GM10248 (cell line): Measurements from ENCODE around the gene ZNF581.

Experiments
- CTCF ChIA-PET: fragments of 300-600 bp; sonication (Branson Sonifier 250); formaldehyde crosslinking; extraction: SDS; loops from one replicate; lab custom pipeline; 2021; ENCODE audit warnings: antibody characterized with exemption; lab: Yijun Ruan, JAX
- POLR2A ChIA-PET: fragments of 350-650 bp; sonication (Branson Sonifier 250); formaldehyde crosslinking; extraction: SDS; loops from one replicate; lab custom pipeline; 2020; ENCODE audit warnings: antibody characterized with exemption; lab: Yijun Ruan, JAX
- DNase-seq: peaks from one replicate; pipeline ENCODE4 v3.0.0; 2012; ENCODE audit errors: extremely low spot score
- TF ChIP-seq, protein P1 (sequence below): IDR thresholded peaks from 2 replicates; pipeline ENCODE4 v1.5.1; 2012; ENCODE audit warnings: mild to moderate bottlenecking, low read depth; ENCODE audit errors: extremely low read depth, missing control alignments, control extremely low read depth

Gene ZNF581

GRCh38 chr19:55603115-55603514, 40.3 kb upstream of the ZNF581 start:
- TF ChIP-seq, protein P1, sequence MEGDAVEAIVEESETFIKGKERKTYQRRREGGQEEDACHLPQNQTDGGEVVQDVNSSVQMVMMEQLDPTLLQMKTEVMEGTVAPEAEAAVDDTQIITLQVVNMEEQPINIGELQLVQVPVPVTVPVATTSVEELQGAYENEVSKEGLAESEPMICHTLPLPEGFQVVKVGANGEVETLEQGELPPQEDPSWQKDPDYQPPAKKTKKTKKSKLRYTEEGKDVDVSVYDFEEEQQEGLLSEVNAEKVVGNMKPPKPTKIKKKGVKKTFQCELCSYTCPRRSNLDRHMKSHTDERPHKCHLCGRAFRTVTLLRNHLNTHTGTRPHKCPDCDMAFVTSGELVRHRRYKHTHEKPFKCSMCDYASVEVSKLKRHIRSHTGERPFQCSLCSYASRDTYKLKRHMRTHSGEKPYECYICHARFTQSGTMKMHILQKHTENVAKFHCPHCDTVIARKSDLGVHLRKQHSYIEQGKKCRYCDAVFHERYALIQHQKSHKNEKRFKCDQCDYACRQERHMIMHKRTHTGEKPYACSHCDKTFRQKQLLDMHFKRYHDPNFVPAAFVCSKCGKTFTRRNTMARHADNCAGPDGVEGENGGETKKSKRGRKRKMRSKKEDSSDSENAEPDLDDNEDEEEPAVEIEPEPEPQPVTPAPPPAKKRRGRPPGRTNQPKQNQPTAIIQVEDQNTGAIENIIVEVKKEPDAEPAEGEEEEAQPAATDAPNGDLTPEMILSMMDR, result no peak
- ChIA-PET CTCF (interaction anchor here (1.9 kb wide), 1 partner anchor 29 kb away, joined by 13 read pairs; no protein-coding TSS in a partner anchor), POLR2A (no interaction called here)
- no peak for DNase-seq

GRCh38 chr19:55603581-55604292, 39.7 kb upstream of the ZNF581 start:
- ChIA-PET CTCF (interaction anchor here (1.9 kb wide), 1 partner anchor 29 kb away, joined by 13 read pairs; no protein-coding TSS in a partner anchor), POLR2A (interaction anchor here (0.5 to 2.1 kb wide), 2 partner anchors 29 to 199 kb away, joined by 4 to 7 read pairs; no protein-coding TSS in a partner anchor)
- TF ChIP-seq, protein P1, result no peak
- no peak for DNase-seq

GRCh38 chr19:55605207-55605636, 38.2 kb upstream of the ZNF581 start:
- TF ChIP-seq, protein P1, result no peak
- ChIA-PET POLR2A (interaction anchor here (1.1 to 2.1 kb wide), 2 partner anchors 10 to 28 kb away, joined by 3 to 7 read pairs; no protein-coding TSS in a partner anchor), CTCF (interaction anchor here (0.8 to 2.7 kb wide), 19 partner anchors 9 to 464 kb away, joined by 3 to 30 read pairs (median 7); partner anchors contain the start of genes U2AF2 and ZNF784)
- peak; percentile 96 for DNase-seq

- TF ChIP-seq, protein P1, result peak; percentile 83
- DNase-seq, result peak; percentile 77
- ChIA-PET POLR2A (interaction anchor here (0.6 to 2.1 kb wide), 3 partner anchors 9 to 607 kb away, joined by 3 to 7 read pairs (median 5); no protein-coding TSS in a partner anchor), CTCF (interaction anchor here (0.6 to 2.7 kb wide), 25 partner anchors 10 to 465 kb away, joined by 3 to 30 read pairs (median 5); partner anchors contain the start of genes U2AF2 and ZNF784)
These were observed 37.6 kb upstream of the ZNF581 start, which contains the start of gene ZNF865 for GRCh38 chr19:55605637-55606470. Gene ZNF865 (plus strand): TSS chr19:55605647. CDS start chr19:55613619, 7,972 bp downstream.

DNA sequence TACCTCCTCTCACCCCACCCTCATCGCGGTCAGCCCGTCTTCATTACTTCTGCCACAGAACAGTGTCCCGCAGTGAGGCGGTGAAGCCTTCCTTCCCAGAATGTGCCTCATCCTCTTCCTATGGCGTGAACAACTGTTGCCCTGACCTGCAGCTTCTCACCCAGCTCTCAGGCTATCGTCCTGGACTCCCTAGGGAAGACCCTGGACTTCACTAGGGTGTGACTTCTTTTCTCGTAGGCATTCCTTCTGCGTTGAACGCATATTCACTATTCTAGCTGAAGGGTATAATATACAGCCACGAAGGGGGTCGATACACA, 37.0 kb upstream of the ZNF581 start:
- ChIA-PET POLR2A (interaction anchor here (0.6 to 1.1 kb wide), 2 partner anchors 9 to 607 kb away, joined by 3 to 5 read pairs; no protein-coding TSS in a partner anchor), CTCF (interaction anchor here (0.6 to 2.7 kb wide), 25 partner anchors 11 to 465 kb away, joined by 3 to 30 read pairs (median 5); partner anchors contain the start of genes U2AF2 and ZNF784)
- no peak for DNase-seq
- TF ChIP-seq, protein P1, result no peak
